Activated CD4-positive, CD25-positive, alpha-beta regulatory T cell treated with anti-CD3 and anti-CD28 coated beads, Interleukin-2, amount 50 U/mL, for 16 hours (primary cell): ENCODE data around the gene PSMD6.
A peak's percentile ranks its signal among the peaks of the same experiment; 100 is the strongest.

ENCODE experiments used
- DNase-seq: peaks from one replicate; pipeline ENCODE4 v3.0.0-alpha.2; 2020; ENCODE audit warnings: low read depth, low spot score

Gene PSMD6

GRCh38 chr3:63979093-63979885, 44.0 kb downstream of the PSMD6 start:
- no peak for DNase-seq

GRCh38 chr3:63977893-63978292, 45.4 kb downstream of the PSMD6 start:
- DNase-seq, result no peak

- DNase-seq, result no peak
Measured at GRCh38 chr3:63976872-63977200, 46.5 kb downstream of the PSMD6 start.

GRCh38 chr3:63976161-63976871, 47.0 kb downstream of the PSMD6 start:
- no peak for DNase-seq

- DNase-seq, result no peak
Measured at GRCh38 chr3:63975723-63976122, 47.6 kb downstream of the PSMD6 start.

GRCh38 chr3:63974451-63974850, 48.8 kb downstream of the PSMD6 start:
- no peak for DNase-seq

DNA sequence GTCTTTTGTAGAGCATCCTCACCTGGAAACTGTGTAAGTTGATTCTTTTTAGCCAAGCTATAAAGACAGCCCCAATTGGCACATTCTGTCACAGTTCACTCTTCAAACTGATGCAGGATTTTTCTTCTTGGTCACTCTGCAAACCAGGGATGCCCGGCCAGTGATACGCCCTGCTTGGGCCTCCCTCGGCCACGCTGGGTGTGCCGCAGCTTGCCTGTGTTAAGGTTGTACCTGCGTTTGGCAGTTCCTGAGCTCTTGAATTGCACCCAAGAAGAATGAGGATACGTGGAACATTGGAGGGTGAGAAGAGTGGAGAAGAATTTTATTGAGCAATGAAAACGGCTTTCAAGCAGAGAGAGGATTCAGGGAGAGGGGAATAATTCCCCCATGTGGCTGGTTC, 49.9 kb downstream of the PSMD6 start:
- DNase-seq, result no peak

GRCh38 chr3:63972987-63973386, 50.3 kb downstream of the PSMD6 start:
- no peak for DNase-seq

DNA sequence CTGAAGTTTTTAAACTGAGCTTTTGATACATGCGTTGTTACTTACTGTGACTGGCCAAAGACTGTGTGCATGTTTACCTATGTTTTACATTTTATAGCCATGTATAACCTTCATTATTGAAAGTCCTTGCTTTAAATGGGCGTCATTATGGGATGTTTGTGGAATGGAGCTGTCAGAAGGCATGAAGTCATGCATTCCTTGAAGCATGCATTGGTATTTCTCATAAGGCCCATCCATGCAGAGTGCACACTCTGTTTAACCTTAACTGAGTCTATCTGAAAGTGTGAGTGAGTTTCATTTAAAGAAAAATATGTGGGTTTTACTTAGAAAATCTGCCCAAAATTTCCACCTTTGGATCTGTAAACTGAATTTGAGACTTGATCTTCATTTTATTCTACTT, 51.1 kb downstream of the PSMD6 start:
- DNase-seq, result no peak

DNA sequence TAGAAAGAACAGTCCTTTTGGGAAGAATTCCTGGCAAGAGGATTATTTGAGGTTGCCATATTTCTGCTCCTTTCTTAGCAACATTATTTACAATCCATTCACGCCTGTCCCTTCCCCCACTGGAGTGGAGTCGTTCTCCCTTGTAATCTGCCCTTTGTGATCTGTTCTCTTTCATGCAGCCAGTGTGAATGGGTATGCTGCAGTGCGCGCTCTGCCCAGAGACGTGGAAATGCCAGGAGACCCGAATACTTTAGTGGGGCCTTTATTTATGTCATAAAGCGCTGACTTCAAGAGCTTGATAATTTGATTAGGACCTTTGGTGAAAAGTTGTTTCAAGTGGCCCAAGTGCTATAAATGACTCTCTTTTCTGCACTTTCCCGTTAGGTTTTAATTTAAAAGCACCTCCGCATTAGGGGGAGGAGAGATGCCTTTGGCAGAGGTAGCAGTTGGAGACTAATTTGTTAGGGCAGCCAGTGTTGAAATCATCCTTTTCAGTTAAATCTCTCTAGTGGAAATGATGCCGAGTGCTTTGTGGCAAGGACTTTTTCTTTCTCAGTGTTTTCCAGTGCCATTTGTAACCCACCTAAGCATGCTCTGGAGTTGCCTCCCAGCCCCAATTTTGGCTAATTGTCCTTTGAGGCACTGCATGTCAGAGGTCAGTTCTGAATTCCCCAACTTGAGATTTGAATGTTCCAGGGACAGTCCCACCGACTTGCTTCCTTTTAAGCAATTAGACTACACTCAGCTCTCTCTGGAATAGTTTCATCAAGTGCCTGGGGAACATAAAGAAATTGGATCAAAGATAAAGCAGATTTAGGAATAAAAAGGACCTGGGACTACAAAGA, 52.4 kb downstream of the PSMD6 start:
- no peak for DNase-seq

DNA sequence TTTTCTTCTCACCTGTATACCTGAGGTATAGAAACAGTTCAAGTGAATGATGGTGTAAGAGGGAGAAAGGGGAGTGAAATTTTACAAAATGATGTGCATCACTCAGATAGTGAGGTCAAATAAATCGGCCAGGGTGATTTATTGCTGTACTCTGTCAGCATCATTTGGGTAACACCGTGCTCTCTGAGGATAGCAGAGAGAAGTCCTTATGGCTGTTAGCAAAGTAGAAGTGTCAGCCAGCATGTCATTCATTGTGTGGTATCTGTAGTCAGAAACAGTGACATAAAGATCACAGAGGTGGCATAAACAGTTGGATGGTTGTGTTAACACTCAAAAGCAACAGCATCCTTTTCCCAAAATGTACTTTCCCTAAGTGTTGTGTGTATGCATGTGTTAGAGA, 53.4 kb downstream of the PSMD6 start:
- DNase-seq, result no peak

DNA sequence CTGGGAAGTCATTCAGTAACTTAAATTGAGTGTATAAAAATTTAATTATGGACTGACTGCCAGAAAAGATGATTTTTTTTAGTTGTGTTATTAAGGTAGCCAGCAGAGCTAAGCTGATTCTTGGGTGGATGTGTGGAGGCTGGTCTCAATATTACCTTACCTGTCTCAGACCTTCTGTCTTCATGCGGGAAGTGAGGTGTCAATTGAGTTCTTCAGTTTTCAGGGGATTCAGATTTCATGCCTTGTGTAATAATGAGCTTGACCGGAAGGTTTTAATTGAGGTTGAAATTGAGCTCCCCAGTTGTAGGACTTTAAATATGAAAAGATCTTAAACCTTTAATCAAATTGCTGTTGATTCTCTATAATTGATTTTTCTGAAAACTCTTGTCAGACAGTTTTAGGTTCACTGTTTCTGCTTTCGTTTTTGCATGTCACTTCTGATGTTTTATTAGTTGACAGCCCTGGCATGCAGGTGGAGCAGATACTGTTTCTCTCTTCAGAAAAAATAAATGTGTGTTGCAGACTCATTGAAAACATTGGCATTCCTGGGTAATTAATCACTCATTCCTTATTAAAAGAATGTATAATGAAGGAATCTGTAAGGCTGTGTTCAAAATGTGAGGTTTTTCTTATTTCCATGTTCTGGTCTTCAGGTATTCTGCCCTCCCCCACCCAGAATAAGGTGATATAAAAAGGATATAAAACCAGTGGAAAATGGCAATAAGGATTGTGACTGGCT, 54.5 kb downstream of the PSMD6 start:
- DNase-seq, result no peak

DNA sequence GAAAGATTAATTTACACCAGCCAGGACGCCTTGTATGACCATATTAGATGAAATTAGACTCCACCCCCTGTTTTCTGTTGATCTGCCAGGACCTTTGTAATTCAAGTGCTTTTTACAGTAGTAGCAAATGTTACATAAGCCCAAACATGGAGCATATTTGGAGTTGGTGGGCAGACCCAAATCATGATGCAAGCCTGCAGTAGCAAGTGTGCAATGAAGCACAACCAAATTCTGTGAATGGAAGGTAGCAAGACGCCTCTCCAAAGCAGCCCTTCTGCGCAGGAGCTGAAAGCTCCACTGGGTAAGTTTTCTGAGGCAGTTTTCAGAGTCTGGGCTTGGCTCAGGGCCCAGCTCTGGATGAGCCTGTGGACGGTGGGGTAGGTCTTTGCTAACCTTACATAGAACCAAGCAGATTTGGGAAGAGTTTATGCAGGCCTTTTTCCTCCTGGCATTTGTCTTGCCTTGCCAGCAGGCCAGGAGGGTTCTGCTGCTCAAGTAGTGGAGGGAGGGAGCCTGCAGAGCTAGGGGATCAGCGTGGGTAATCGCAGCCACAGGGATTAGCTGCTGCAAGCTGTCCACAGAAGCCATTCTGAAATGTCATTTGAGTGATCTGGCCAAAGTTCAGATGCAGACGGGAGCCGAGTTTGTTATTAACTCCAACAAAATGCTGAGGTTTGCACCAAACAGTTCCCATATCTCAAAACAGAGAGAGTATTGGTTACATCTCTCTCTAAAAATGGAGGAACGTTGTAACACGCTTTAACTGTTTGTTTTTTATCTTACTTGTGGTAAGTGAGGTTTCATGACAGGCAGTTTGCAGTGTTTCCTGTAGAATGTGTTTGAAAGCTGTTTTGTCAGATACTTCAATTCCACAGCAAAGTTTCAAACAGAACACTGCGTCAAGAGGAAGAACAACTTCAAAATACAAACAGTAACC, 55.4 kb downstream of the PSMD6 start:
- peak; percentile 6 for DNase-seq

GRCh38 chr3:63966871-63967270, 56.4 kb downstream of the PSMD6 start:
- no peak for DNase-seq

DNA sequence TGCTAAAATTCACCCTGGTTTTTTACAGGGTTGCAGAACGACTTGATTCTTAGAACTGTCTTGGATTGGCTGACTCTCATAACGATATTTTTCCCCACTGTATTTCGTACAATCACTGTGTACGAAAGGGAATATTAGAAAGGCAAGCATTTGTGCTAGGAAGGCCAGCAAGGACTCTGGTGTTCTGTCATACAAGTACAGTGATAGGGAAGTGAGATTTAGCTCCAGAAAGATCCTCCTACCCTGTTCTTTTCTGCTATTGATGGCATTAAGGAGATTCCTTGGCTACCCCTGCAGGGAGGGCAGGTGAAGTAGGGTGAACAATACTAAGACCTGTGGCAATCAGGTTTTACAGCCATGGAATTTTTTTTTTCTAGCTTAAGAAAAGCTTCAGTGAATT, 57.3 kb downstream of the PSMD6 start:
- no peak for DNase-seq

DNA sequence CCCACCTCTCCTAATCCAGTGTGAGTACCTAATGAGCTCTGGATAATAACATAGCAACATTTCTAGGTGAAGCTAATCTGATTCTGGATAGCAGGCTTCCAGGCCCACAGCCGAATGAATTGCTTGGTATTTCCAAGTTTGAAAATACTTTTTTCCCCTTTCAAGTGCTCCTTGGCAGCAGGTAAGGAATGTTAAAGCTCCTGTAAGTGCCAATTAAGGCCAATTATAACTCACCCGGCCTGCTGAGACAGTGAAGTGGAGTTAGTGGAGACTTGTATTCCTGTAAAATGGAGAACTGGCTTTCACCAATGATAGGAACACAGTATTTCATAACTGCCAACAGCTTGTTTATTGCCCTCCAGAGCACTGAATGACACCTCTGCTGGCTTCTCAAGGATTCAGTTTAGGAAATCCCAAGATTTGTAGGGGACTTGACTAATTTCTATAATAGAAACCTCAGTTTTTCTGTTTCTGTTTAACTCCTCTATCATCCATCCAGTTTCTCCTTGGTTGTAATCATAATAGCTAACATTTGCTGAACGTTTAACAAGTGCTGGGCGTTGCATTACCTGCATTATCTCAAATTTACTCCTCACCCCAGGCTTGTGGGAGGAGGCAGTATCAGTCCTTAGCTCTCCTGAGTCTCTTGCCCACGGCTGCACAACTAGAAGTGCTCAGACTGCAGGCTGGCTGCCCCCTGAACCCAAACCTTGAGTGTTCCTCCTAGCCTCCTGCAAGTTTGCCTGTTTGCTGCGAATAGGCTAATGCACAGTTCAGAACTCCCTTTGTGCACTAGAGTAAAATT, 58.4 kb downstream of the PSMD6 start:
- no peak for DNase-seq

DNA sequence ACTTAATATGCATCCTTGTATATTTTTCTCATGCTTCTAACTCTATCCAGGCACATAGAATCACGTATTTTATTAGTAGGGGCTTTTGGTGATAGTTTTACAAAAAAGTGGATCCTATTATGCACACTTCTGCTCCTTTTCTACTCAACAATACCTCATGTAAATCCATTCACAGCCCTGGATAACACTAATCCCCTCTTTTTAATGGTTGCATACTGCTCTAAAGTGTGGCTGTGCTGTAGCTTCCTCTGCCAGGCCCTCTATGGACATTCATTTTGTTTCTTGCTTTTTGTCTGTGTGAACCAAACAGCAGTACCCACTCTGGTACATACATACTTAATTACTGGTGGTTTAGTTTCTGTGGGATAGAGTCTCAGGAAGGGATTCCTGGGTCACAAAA, 59.8 kb downstream of the PSMD6 start:
- no peak for DNase-seq

DNA sequence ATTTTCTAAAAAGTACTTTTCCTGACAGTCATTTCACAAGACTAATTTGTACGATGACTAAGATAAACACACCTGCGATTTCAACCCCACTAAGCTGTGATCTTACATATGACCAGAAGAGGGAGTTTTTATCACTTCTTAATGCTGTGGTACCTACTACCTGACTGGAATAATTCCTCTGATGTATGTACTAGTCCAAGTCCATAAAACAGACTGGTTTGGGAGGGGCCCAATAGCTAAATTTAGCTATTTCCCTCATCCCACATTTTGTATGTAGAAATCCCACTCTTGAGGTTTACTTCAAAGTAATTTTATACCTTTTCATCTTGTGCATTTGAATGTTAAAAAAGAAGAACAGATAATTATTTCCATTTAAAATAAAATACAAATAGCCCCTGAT, 61.4 kb downstream of the PSMD6 start:
- DNase-seq, result no peak
